ENCODE measurements around the gene PDHB.
"Not testable (repeated sequence)": the region's sequence is repeated elsewhere in the genome, so short reads cannot be mapped to it uniquely, and the experiment has no call there.

The PDHB gene

DNA sequence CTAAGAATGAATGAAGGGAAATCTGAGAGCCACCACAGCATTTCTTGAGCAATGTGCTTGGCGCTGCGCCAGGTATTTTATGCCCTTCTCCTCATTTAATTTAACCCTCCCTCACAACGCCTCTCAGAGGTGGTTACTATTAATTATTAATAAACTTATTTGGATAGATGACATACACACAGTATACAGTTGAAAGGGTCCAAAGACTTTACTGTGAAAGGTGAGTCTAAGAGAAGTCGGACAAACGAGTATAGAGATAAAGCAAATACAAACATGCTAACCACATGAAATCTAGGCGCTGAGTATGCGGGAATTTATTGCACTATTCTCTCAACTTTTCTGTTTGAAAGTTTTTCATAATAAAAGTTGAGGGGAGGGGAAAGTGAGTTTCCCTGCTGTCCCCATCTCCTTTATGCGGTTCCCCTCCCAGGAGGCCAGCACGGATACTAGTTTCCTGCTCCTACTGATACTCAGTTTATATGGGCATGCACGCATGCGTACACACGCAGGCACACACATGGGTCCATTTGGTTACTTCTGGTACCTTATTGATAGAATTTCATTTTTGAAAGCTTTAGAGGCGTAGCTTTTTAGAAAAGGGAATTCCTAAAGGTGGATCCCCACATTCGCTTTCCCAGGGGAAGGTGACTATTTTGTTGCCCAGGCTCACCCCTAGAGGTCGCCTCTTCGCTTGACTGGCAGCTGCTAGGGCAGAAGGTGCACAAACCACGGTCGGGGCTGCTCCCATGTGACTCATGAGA is 29.7 kb upstream of the PDHB start:
- H3K4me3 ChIP-seq (ENCODE audit: low read length): no peak overlapping the region
- no peak for TF ChIP-seq ZNF274 (IDR thresholded peaks at IDR 0.05; ENCODE audit: low read depth, low read length)

DNA sequence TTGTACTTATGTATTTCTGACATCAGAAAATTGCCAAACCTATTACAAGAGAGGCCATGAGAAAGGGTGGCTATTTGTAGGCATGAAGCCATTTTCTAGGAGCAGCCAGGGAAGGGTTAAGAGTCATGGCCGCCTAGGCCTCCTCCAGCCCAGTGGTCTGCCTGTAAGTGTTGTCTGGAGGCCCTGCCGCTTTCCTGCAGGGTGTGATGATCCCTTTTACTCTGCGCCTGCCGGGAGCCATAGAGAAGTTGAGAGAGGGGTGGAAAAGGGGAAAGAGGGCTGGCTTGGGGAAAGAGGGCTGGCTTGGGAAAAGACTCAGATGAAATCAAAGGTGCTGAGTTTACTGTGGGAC is 29.2 kb upstream of the PDHB start:
- H3K4me3 ChIP-seq (ENCODE audit: low read length): no peak overlapping the region
- TF ChIP-seq ZNF274 (IDR thresholded peaks at IDR 0.05; ENCODE audit: low read depth, low read length): no peak

DNA sequence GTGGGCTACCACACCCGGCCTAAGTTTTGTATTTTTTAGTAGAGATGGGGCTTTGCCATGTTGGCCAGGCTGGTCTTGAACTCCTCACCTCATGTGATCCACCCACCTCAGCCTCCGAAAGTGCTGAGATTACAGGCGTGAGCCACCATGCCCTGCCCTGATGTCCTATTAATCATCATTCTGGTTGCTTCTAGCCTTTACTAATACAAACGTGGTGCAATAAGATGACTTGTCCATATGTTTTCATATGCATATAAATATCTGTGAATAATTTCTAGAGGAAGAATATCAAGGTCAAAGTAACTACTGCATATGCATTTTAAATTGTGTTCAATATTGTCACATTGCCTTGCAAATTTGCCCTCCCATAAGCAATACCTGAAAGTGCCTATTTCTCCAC is 25.5 kb upstream of the PDHB start:
- TF ChIP-seq ZNF274 (IDR thresholded peaks at IDR 0.05; ENCODE audit: low read depth, low read length): no peak

DNA sequence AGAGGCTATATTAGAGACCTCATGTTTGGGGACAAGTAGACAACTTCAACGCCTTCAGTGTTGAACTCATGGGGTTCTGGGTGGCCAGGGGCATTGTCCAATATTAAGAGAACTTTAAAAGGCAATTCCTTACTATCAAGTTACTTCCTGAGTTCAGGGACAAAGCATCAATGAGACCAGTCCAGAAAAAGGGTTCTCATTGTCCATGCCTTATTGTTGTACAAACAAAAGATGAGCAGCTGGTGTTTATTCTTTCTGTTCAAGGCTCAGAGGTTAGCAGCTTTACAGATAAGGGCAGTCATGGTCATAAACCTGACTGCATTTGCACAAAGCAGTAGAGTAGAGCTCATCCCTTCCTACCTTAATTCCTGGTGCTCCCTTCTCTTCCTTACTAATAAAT is 18.5 kb upstream of the PDHB start:
- H3K4me3 ChIP-seq (ENCODE audit: low read length): no peak overlapping the region
- TF ChIP-seq ZNF274 (IDR thresholded peaks at IDR 0.05; ENCODE audit: low read depth, low read length): no peak

More for the DNA sequence above, 25.5 kb upstream of the PDHB start:
- no peak overlapping the region for H3K4me3 ChIP-seq (ENCODE audit: low read length)

DNA sequence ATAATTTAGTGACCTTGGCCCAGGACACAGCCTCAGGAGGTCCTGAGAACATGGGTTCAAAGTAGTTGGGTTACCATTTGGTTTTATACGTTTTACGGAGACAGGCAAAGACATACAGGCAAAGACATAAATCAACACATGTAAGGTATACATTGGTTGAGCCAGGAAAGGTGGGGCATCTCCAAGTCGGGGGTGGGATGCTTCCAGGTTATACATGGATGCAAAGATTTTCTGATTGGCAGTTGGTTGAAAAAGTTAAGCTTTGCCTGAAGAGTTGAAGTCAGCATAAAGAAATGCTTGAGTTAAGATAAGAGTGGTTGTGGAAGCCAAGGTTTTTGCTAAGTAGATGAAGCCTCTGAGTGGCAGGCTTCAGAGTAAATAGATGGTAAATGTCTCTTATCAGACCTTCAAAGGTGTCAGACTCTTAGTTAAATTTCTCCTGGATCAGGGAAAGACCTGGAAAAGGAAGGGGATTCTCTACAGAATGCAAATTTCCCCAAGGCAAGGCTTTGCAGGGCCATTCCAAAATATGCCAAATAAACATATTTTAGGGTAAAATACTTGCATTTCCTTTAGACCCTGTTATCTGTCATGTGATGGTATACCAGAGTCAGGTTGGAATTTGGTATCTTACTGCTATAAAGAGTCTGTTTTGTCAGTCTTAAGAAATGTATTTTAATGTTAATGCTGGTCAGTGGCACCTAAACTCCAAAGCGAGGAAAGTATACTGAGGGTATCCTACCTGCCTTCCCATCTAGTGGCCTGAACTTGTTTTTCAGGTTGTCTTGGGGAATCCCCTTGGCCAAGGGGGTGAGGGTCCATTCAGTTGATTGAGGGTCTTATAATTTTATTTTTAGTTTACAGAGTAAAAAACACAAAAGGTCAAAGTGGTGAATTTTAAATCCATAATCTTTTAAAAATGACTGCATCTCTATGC is 8.2 kb upstream of the PDHB start:
- TF ChIP-seq ZNF274 (IDR thresholded peaks at IDR 0.05; ENCODE audit: low read depth, low read length): no peak
- no peak overlapping the region for H3K4me3 ChIP-seq (ENCODE audit: low read length)

DNA sequence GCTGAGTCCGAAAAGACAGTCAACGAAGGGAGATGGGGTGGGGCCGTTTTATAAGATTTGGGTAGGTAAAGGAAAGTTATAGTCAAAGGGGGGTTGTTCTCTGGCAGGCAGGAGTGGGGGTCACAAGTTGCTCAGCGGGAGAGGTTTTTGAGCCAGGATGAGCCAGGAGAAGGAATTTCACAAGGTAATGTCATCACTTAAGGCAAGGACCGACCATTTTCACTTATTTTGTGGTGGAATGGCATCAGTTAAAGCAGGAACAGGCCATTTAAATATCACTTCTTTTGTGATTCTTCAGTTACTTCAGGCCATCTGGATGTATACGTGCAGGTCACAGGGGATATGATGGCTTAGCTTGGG is 7.3 kb upstream of the PDHB start:
- H3K4me3 ChIP-seq (ENCODE audit: low read length): not testable (repeated sequence)

DNA sequence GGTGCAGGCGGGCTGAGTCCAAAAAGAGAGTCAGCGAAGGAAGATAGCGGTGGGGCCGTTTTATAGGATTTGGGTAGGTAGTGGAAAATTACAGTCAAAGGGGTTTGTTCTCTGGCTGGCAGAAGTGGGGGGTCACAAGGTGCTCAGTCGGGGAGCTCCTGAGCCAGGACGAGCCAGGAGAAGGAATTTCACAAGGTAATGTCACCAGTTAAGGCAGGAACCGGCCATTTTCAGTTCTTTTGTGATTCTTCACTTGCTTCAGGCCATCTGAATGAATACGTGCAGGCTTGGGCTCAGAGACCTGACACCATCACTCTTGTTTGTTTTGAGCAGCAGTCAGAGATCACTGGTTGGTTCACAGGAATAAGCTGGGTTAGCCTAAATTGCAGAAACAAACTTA is 3.6 kb upstream of the PDHB start:
- H3K4me3 ChIP-seq (ENCODE audit: low read length): not testable (repeated sequence)

DNA sequence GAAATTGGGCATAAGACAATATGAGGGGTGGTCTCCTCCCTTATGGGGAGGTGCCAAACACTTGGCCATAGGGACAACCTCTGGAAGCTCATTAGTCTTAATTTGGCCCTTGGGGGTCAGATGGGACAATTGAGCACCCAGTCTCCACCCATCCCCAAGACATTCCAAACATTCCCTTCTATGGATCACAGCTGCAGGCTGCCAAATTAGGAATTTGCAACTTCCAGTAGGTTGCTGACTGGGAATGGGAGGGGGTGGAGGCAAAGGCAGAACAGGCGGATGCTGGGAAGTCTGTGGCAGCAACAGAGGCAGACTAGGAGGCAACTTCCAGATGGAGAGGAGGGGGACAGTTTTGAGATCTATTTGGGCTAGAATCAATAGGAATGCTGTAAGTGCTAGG is 1.4 kb upstream of the PDHB start:
- H3K4me3 ChIP-seq (ENCODE audit: low read length): no peak overlapping the region

DNA sequence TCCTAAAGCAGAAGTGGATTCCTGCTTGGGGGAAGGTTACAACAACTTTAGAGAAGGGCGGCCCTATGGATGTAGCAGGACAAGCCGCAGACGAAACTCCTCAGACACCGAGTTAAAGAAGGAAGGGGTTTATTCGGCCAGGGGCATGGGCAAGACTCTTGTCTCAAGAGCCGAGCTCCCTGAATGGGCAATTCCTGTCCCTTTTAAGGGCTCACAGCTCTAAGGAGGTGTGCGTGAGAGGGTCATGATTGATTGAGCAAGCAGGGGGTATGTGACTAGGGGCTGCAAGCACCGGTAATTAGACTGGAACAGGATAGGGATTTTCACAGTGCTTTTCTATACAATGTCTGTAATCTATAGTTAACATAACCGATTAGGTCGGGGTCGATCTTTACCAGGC is 879 bp upstream of the PDHB start:
- no peak for TF ChIP-seq ZNF274 (IDR thresholded peaks at IDR 0.05; ENCODE audit: low read depth, low read length)
- H3K4me3 ChIP-seq (ENCODE audit: low read length): no peak overlapping the region

More for the DNA sequence above, 1.4 kb upstream of the PDHB start:
- TF ChIP-seq ZNF274 (IDR thresholded peaks at IDR 0.05; ENCODE audit: low read depth, low read length): no peak

DNA sequence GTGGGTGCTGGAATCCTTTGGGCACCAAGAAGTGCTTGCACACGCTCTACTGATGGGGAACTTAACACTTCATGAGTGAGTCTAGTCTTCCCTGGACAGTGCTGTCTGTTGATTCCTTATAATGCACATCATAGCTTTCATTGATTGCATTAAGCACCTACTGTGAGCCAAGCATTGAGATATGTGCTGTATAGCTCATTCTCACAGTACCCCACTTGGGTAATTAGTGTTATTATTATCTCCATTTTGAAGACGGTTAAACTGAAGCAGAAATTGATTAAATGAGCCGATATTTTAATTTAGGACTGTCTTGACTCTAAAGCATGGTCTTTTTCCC is 504 bp upstream of the PDHB start:
- no peak for TF ChIP-seq ZNF274 (IDR thresholded peaks at IDR 0.05; ENCODE audit: low read depth, low read length)
- peak overlapping the region; percentile 41; the same call in 1 of the 2 replicates for H3K4me3 ChIP-seq (ENCODE audit: low read length)

DNA sequence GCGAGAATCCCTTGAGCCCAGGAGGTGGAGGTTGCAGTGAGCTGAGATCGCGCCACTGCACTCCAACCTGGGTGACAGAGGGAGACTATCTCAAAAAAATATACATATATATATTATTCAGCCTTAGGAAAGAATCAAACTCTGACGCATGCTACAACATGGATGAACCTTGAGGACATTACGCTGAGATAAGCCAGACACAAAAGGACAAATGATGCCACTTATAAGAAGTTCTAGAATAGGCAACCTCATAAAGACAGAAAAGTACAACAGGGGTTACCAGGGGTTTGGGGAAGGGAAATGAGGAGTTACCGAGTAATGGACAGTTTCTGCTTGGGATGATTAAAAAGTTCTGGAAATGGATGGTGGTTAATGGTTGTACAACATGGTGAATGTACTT is 727 bp downstream of the PDHB start:
- H3K4me3 ChIP-seq (ENCODE audit: low read length): peak overlapping the region; percentile 56
- no peak for TF ChIP-seq ZNF274 (IDR thresholded peaks at IDR 0.05; ENCODE audit: low read depth, low read length)

DNA sequence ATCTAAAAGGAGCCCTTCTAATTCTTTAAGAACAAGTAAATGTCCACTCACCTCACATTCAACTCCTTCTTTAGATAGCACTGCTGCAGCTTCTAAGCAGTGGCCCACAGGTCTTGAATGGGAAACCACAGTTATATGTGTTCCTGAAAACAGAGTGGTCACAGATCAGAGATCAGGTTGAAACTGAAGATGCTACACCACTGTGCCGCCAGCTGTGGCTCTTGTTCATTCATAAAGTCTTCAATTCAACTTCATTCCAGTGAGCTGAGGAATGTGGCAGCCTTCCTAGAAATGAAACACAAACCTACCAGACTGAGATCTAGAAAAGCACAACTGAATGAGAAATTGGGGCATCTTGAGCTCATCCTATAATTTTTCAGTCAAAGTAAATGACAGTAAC is 4.0 kb downstream of the PDHB start:
- TF ChIP-seq ZNF274 (IDR thresholded peaks at IDR 0.05; ENCODE audit: low read depth, low read length): no peak
- no peak overlapping the region for H3K4me3 ChIP-seq (ENCODE audit: low read length)

DNA sequence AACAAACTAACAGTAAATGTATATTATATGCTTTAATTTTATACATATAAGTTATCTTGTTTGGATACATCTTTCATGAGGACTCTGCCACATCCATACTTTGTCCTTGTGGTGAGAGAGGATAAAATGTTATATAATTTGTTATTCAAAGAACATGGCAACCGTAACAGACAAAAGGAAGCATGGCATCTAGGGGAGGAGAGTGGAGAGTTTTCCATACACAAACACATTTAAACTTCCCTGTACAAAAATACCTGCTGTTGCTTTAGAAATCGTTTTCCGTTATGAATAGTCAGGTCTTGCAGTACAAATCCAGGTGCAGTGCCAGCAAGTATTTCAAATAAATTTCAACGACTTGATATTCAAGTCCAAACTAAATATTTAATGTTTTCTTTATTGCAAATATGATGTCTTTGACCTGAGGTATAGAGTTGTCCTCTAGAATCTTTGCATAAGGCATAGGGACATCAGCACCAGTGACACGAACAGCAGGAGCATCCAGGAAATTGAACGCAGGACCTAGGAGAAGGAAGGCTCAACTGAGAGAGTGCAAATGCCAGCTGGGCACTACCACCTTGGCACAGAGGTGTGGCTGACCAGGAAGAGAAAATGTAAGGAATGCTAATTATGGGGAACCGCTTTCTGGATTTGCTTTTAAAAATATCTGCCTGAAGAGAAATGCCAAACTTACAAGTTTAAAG is 5.8 kb downstream of the PDHB start:
- H3K4me3 ChIP-seq (ENCODE audit: low read length): no peak overlapping the region
- no peak for TF ChIP-seq ZNF274 (IDR thresholded peaks at IDR 0.05; ENCODE audit: low read depth, low read length)

DNA sequence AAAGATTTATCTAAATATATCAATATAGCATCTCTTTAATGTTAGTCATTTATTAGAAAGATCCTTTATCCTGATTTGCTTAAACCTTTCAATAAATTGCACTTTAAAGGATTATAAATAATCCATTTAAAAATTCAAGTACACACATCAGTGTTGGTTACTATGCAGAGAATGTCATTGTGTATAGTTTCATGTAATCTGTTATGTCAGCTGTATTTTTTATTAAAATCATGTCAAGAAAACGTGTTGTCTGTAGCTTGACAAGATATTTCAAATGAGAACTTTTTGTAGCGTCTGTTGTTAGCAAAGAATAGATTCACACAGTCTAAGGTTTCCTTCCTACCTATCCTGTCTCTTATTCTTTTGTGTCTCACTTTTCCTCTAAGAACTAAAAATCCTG is 7.8 kb downstream of the PDHB start:
- TF ChIP-seq ZNF274 (IDR thresholded peaks at IDR 0.05; ENCODE audit: low read depth, low read length): no peak
- H3K4me3 ChIP-seq (ENCODE audit: low read length): no peak overlapping the region

DNA sequence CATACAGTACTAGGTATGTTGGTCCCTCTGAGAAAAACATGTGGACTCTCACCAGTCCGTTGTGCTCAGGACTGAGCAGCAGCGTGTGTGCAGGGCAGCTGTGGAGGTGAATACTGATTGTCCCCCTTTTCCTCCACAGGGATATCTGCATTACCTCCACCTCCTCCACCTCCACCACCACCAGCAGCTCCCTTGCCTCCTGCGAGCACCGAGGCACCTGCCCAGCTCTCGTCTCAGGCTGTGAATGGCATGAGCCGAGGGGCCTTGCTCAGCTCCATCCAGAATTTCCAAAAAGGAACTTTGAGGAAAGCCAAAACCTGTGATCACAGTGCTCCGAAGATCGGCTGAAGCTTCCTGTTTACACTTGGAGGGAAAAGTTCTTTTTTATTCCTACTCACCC is 9.0 kb downstream of the PDHB start:
- no peak overlapping the region for H3K4me3 ChIP-seq (ENCODE audit: low read length)
- TF ChIP-seq ZNF274 (IDR thresholded peaks at IDR 0.05; ENCODE audit: low read depth, low read length): no peak

Data from GM08714 (cell line).